ENCODE data around the gene RNLS. TPM values are rescaled to one million over a fixed set of nuclear protein-coding genes. Genes with fewer than 3 reads are reported as not detected.

RNLS gene
- polyA plus RNA-seq, 3 donors, result 3.3 to 3.9 (median 3.7) TPM

GRCh38 chr10:88592381-88592780, 9.3 kb upstream of the RNLS start:
- Histone ChIP-seq H3K9ac (ENCODE audit: insufficient read depth, low read length, poor library complexity, severe bottlenecking) (no peak overlapping the region), H3K36me3 (replicated peaks in 1 of 2; ENCODE audit: control insufficient read depth in 1 of 2, insufficient read depth in 2 of 2, low read length in 2 of 2) (no peaks in the 10 kb centered on the region), H3K4me3 (replicated peaks in 1 of 3; ENCODE audit: low read depth in 2 of 3, low read length in 3 of 3) (no peak overlapping the region), H3K4me2 (replicated peaks; ENCODE audit: extremely low read depth, low read length, poor library complexity, severe bottlenecking) (no peak overlapping the region), H3K4me1 (ENCODE audit: control insufficient read depth in 1 of 2, insufficient read depth in 2 of 2, low read length in 2 of 2) (peaks cover 13 to 14% of the 10 kb centered on the region in 2 donors), H4K20me1 (ENCODE audit: insufficient read depth, low read length) (no peaks in the 10 kb centered on the region), H3K9me3 (replicated peaks in 1 of 2; ENCODE audit: control insufficient read depth in 1 of 2, insufficient read depth in 1 of 2, low read length in 2 of 2) (no peaks in the 10 kb centered on the region), H3K79me2 (ENCODE audit: insufficient read depth, low read length) (no peaks in the 10 kb centered on the region), H3K27ac (ENCODE audit: low read depth in 1 of 2, low read length in 2 of 2) (no peak overlapping the region), H3K27me3 (ENCODE audit: control insufficient read depth in 2 of 2, insufficient read depth in 2 of 2, low read length in 2 of 2) (no peaks in the 10 kb centered on the region), H2AFZ (ENCODE audit: insufficient read depth, low read depth, low read length, poor library complexity, severe bottlenecking) (peak overlapping the region; percentile 54)
- Mint-ChIP-seq H3K27ac (no peak overlapping the region), H3K4me1 (peaks cover 11% of the 10 kb centered on the region), H3K9me3 (no peaks in the 10 kb centered on the region), H3K27me3 (ENCODE audit: low read depth in 3 of 3) (no peaks in the 10 kb centered on the region), H3K36me3 (no peaks in the 10 kb centered on the region), H3K4me3 (no peak overlapping the region)
- no peak for DNase-seq
- WGBS (ENCODE audit: insufficient coverage), result no CpG with 5 or more reads among the region's 1 CpG
- intact Hi-C loops (cut with micrococcal nuclease), result no loop called here
- TF ChIP-seq, protein P1, sequence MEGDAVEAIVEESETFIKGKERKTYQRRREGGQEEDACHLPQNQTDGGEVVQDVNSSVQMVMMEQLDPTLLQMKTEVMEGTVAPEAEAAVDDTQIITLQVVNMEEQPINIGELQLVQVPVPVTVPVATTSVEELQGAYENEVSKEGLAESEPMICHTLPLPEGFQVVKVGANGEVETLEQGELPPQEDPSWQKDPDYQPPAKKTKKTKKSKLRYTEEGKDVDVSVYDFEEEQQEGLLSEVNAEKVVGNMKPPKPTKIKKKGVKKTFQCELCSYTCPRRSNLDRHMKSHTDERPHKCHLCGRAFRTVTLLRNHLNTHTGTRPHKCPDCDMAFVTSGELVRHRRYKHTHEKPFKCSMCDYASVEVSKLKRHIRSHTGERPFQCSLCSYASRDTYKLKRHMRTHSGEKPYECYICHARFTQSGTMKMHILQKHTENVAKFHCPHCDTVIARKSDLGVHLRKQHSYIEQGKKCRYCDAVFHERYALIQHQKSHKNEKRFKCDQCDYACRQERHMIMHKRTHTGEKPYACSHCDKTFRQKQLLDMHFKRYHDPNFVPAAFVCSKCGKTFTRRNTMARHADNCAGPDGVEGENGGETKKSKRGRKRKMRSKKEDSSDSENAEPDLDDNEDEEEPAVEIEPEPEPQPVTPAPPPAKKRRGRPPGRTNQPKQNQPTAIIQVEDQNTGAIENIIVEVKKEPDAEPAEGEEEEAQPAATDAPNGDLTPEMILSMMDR (IDR thresholded peaks at IDR 0.05), result no peak

GRCh38 chr10:88586462-88586861, 3.3 kb upstream of the RNLS start, which contains the start of gene LIPJ:
Gene LIPJ, plus strand, starts transcription at chr10:88586762. Its CDS starts 3,926 bp downstream, at chr10:88590688.
- Mint-ChIP-seq H3K4me3 (no peak within 1 kb of the TSS), H3K27me3 (ENCODE audit: low read depth in 3 of 3) (peaks cover 0 to 2% (median 0%) of the 10 kb centered on the region in 3 donors), H3K9me3 (peaks cover 0 to 3% (median 0%) of the 10 kb centered on the region in 7 donors), H3K36me3 (no peaks in the 10 kb centered on the region), H3K27ac (no peak within 1 kb of the TSS), H3K4me1 (peaks cover 10% of the 10 kb centered on the region)
- Histone ChIP-seq H3K4me3 (replicated peaks in 1 of 3; ENCODE audit: low read depth in 2 of 3, low read length in 3 of 3) (no peak within 1 kb of the TSS), H3K36me3 (replicated peaks in 1 of 2; ENCODE audit: control insufficient read depth in 1 of 2, insufficient read depth in 2 of 2, low read length in 2 of 2) (no peaks in the 10 kb centered on the region), H3K27ac (ENCODE audit: low read depth in 1 of 2, low read length in 2 of 2) (no peak within 1 kb of the TSS), H3K9me3 (replicated peaks in 1 of 2; ENCODE audit: control insufficient read depth in 1 of 2, insufficient read depth in 1 of 2, low read length in 2 of 2) (no peaks in the 10 kb centered on the region), H3K4me1 (ENCODE audit: control insufficient read depth in 1 of 2, insufficient read depth in 2 of 2, low read length in 2 of 2) (peaks cover 7 to 16% of the 10 kb centered on the region in 2 donors), H3K4me2 (replicated peaks; ENCODE audit: extremely low read depth, low read length, poor library complexity, severe bottlenecking) (no peak within 1 kb of the TSS), H4K20me1 (ENCODE audit: insufficient read depth, low read length) (no peaks in the 10 kb centered on the region), H3K27me3 (ENCODE audit: control insufficient read depth in 2 of 2, insufficient read depth in 2 of 2, low read length in 2 of 2) (no peaks in the 10 kb centered on the region), H3K79me2 (ENCODE audit: insufficient read depth, low read length) (no peaks in the 10 kb centered on the region), H2AFZ (ENCODE audit: insufficient read depth, low read depth, low read length, poor library complexity, severe bottlenecking) (no peak within 1 kb of the TSS), H3K9ac (ENCODE audit: insufficient read depth, low read length, poor library complexity, severe bottlenecking) (no peak within 1 kb of the TSS)
- WGBS (ENCODE audit: insufficient coverage), result no CpG with 5 or more reads among the region's 2 CpGs
- TF ChIP-seq, protein P1 (IDR thresholded peaks at IDR 0.05), result no peak
- intact Hi-C loops (cut with micrococcal nuclease), result no loop called here
- DNase-seq, result no peak

All from CD14-positive monocyte (primary cell).